ENCODE data around the gene OST4. TPM values are rescaled to one million over a fixed set of nuclear protein-coding genes. Genes with fewer than 3 reads are reported as not detected.
A peak's percentile ranks its signal among the peaks of the same experiment; 100 is the strongest.

Gene OST4
- total RNA-seq, 3 donors from 2014 or later (not counting 1 experiment from before 2014, with no cell fraction given), result 178 to 207 (median 192) TPM

DNA sequence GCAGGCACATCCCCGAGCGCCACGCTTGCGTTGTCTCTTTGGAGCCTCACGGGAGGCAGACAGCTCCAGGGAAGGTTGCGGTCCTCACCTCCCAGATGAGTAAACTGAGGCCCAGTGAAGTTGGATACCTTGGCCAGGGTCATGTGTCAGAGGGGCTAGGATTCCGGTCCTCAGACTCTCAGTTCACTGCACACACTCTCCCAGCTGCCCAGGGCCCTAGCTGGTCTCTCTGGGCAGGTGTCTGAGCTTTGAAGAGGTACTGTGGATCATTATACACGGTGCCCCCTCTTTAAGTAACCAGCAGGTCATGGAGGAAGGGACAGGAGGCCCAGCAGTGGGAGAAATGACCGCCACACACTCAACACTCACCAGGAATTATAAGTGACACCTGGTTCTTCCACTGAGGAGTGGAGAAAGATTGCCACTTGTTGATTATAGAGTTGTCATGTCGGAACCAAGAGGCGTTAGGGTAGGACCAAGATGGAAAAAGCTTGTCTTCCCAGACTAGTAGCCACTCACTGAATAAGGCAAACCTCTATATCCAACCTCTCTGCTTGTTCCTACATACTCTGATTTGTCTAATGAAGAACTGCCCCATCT lies 38.1 kb downstream of the OST4 start:
- Mint-ChIP-seq H3K4me1 (peaks cover 13 to 54% of the 10 kb centered on the region in 2 donors), H3K27me3 (ENCODE audit: low read depth in 2 of 2) (no peaks in the 10 kb centered on the region), H3K9me3 (no peaks in the 10 kb centered on the region), H3K36me3 (no peaks in the 10 kb centered on the region), H3K4me3 (peak overlapping the region; percentile 94), H3K27ac (peak overlapping the region; percentile 86 to 95)
- Histone ChIP-seq H3K27ac (ENCODE audit: low read length) (peak overlapping the region; percentile 66), H3K36me3 (ENCODE audit: control insufficient read depth, insufficient read depth, low read length) (peaks cover 36% of the 10 kb centered on the region), H3K9me3 (ENCODE audit: control insufficient read depth, insufficient read depth, low read length) (no peaks in the 10 kb centered on the region), H3K27me3 (ENCODE audit: control insufficient read depth, insufficient read depth, low read length) (no peaks in the 10 kb centered on the region), H3K4me1 (ENCODE audit: control insufficient read depth, insufficient read depth, low read length) (peaks cover 18% of the 10 kb centered on the region), H3K4me3 (ENCODE audit: low read length) (peak overlapping the region; percentile 90)
- DNase-seq (no peak), ATAC-seq (peak in 1 of 3 donors; percentile 9)
- TF ChIP-seq, protein P1, sequence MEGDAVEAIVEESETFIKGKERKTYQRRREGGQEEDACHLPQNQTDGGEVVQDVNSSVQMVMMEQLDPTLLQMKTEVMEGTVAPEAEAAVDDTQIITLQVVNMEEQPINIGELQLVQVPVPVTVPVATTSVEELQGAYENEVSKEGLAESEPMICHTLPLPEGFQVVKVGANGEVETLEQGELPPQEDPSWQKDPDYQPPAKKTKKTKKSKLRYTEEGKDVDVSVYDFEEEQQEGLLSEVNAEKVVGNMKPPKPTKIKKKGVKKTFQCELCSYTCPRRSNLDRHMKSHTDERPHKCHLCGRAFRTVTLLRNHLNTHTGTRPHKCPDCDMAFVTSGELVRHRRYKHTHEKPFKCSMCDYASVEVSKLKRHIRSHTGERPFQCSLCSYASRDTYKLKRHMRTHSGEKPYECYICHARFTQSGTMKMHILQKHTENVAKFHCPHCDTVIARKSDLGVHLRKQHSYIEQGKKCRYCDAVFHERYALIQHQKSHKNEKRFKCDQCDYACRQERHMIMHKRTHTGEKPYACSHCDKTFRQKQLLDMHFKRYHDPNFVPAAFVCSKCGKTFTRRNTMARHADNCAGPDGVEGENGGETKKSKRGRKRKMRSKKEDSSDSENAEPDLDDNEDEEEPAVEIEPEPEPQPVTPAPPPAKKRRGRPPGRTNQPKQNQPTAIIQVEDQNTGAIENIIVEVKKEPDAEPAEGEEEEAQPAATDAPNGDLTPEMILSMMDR (IDR thresholded peaks at IDR 0.05), result no peak
- WGBS (ENCODE audit: insufficient coverage), result 18% methylated on average over 10 of the region's 11 CpGs
- intact Hi-C loops (cut with micrococcal nuclease), result loop anchor here (2.0 kb wide), 1 partner anchor 17 kb away; the partner anchor contains the start of gene AGBL5

DNA sequence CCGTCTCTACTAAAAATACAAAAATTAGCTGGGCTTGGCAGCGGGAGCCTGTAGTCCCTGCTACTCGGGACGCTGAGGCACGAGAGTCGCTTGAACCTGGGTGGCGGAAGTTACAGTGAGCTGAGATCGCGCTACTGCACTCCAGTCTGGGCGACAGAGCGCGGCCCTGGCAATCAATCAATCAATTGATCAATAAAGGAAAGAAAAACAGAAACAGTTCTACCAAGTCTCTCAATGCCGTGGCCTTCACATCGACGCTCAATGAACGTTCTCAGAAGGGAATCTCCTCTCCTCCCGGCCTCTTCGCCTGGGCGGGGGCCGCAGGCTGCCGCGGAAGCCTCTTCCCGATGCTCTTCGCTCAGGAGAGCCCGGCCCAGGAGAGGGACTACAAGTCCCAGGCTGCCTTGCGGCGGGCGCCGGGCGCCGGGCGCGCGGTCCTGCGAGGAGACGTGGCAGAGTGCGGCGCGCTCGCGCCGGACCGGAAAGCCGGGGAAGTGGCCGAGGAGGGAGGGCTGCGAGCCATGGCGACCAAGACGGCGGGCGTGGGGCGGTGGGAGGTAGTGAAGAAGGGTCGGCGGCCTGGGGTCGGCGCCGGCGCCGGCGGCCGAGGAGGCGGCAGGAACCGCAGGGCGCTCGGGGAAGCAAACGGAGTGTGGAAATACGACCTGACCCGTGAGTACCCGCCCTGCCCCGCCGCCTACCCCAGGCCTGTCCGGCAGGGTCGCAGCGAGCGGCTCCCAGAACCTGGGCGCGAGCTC lies 38.8 kb downstream of the OST4 start, which contains the start of gene TMEM214:
Gene TMEM214, plus strand, starts transcription at position 471 of the 758 bp plus-strand sequence. Its CDS starts 51 bp downstream, at position 522.
- H3K4me1 Mint-ChIP-seq, result peaks cover 13 to 54% of the 10 kb centered on the region in 2 donors

DNA sequence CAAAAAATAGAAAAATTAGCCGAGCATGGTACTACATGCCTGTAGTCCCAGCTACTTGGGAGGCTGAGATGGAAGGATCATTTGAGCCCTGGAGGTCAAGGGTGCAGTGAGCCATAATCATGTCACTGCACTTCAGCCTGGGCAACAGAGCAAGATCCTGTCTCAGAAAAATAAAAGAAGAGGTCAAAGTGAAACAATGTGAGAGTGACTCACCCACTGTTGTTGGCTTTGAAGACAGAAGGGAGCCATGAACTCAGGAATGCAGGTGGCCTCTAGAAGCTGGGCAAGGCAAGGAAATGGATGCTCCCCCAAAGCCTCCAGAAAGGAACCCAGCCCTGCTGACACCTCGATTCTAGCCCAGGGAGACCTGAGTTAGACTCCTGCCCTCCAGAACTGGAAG lies 42.4 kb downstream of the OST4 start:
- TF ChIP-seq, protein P1 (IDR thresholded peaks at IDR 0.05), result no peak
- H3K4me3 ChIP-seq (ENCODE audit: low read length), result no peak overlapping the region
- no peaks in the 10 kb centered on the region for H3K9me3 ChIP-seq (ENCODE audit: control insufficient read depth, insufficient read depth, low read length)
- Mint-ChIP-seq H3K27me3 (ENCODE audit: low read depth in 2 of 2) (no peaks in the 10 kb centered on the region), H3K4me1 (peaks cover 10 to 28% of the 10 kb centered on the region in 2 donors), H3K4me3 (no peak overlapping the region), H3K27ac (no peak overlapping the region), H3K36me3 (no peaks in the 10 kb centered on the region), H3K9me3 (no peaks in the 10 kb centered on the region)
- H3K27me3 ChIP-seq (ENCODE audit: control insufficient read depth, insufficient read depth, low read length), result no peaks in the 10 kb centered on the region
- intact Hi-C loops (cut with micrococcal nuclease), result no loop called here
- no peak overlapping the region for H3K27ac ChIP-seq (ENCODE audit: low read length)
- WGBS (ENCODE audit: insufficient coverage), result 91% methylated on average over 2 of the region's 2 CpGs
- no peak for ATAC-seq
- no peak for DNase-seq
- peaks cover 16% of the 10 kb centered on the region for H3K4me1 ChIP-seq (ENCODE audit: control insufficient read depth, insufficient read depth, low read length)
- H3K36me3 ChIP-seq (ENCODE audit: control insufficient read depth, insufficient read depth, low read length), result no peaks in the 10 kb centered on the region

More for the DNA sequence above, 38.8 kb downstream of the OST4 start, which contains the start of gene TMEM214:
- peak; percentile 95 to 98 (median 96) for ATAC-seq
- no peaks in the 10 kb centered on the region for H3K27me3 ChIP-seq (ENCODE audit: control insufficient read depth, insufficient read depth, low read length)
- H3K4me3 ChIP-seq (ENCODE audit: low read length), result peak within 1 kb of the TSS; percentile 90
- H3K9me3 Mint-ChIP-seq, result no peaks in the 10 kb centered on the region
- H3K27ac ChIP-seq (ENCODE audit: low read length), result peak within 1 kb of the TSS; percentile 79
- peak within 1 kb of the TSS; percentile 86 to 95 for H3K27ac Mint-ChIP-seq
- peaks cover 18% of the 10 kb centered on the region for H3K4me1 ChIP-seq (ENCODE audit: control insufficient read depth, insufficient read depth, low read length)
- no peaks in the 10 kb centered on the region for H3K27me3 Mint-ChIP-seq (ENCODE audit: low read depth in 2 of 2)
- DNase-seq, result peak; percentile 77 to 83
- no peaks in the 10 kb centered on the region for H3K9me3 ChIP-seq (ENCODE audit: control insufficient read depth, insufficient read depth, low read length)
- no peaks in the 10 kb centered on the region for H3K36me3 Mint-ChIP-seq
- WGBS (ENCODE audit: insufficient coverage), result under 1% methylated on average over 76 of the region's 76 CpGs
- intact Hi-C loops (cut with micrococcal nuclease), result loop anchor here (2.0 kb wide), 1 partner anchor 18 kb away; the partner anchor contains the start of gene AGBL5
- TF ChIP-seq, protein P1 (IDR thresholded peaks at IDR 0.05), result no peak
- H3K4me3 Mint-ChIP-seq, result peak within 1 kb of the TSS; percentile 94
- H3K36me3 ChIP-seq (ENCODE audit: control insufficient read depth, insufficient read depth, low read length), result peaks cover 29% of the 10 kb centered on the region
